IPS-15b (cell line): ENCODE measurements around the gene GPR45.

ENCODE experiments used
- H3K27me3 ChIP-seq: one replicate; pipeline ENCODE4 v1.6.1; 2013; ENCODE audit warnings: low read length; ENCODE audit not compliant: control insufficient read depth, insufficient read depth
- H3K36me3 ChIP-seq: one replicate; pipeline ENCODE4 v1.6.1; 2013; ENCODE audit warnings: low read length; ENCODE audit not compliant: control insufficient read depth, insufficient read depth
- H3K4me1 ChIP-seq: one replicate; pipeline ENCODE4 v1.6.1; 2013; ENCODE audit warnings: mild to moderate bottlenecking, low read length; ENCODE audit not compliant: control insufficient read depth, insufficient read depth
- H3K4me3 ChIP-seq: one replicate; pipeline ENCODE4 v1.5.1; 2013; ENCODE audit warnings: low read depth, low read length
- H3K9ac ChIP-seq: one replicate; pipeline ENCODE4 v1.6.1; 2013; ENCODE audit warnings: low read depth, mild to moderate bottlenecking, low read length
- H3K9me3 ChIP-seq: one replicate; pipeline ENCODE4 v1.6.1; 2013; ENCODE audit warnings: mild to moderate bottlenecking, low read length; ENCODE audit not compliant: control insufficient read depth, insufficient read depth

GPR45 gene

DNA sequence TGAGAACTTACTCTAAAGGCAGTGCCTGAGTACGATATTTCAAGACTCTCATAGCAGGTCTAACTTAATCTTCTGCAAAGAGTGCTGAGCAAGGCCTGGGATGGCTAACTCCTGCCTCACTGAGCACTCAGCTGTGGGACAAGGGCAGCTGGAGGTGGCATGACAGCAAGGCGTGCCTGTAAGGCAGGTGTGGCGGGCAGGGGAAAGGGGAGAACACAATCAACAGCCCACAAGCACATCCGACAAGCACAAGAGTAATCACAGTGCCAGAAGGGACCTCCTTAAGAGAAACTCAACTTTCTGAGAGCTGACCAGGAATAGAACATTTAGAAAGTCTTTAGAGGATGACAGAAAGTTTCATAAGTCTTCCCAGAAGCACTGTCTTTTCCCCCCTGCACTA lies 42.0 kb downstream of the GPR45 start:
- H3K36me3 ChIP-seq = no peaks in the 10 kb centered on the region

DNA sequence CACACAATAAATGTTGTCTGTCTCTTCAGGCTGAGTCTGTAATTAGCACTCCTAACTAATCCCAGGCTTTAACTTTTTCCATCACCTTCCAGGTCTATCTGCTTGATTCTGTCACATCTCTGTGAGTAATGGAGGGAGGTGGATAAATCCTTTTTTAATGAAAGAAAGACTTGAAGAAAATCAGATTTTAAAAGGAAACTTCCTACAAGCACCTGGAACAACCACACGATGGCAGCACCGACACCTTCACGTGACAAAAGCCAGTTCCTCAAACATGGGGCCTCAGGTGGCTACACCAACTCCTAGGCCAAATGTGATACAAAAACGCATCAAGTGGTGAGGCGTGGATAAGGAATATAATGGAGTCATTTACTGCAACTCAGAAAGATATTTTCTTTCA lies 46.1 kb downstream of the GPR45 start:
- Histone ChIP-seq H3K4me1 (no peaks in the 10 kb centered on the region), H3K9me3 (no peaks in the 10 kb centered on the region), H3K27me3 (no peaks in the 10 kb centered on the region), H3K9ac (no peak overlapping the region), H3K36me3 (no peaks in the 10 kb centered on the region), H3K4me3 (no peak overlapping the region)

More for the DNA sequence above, 42.0 kb downstream of the GPR45 start:
- Histone ChIP-seq H3K9ac (no peak overlapping the region), H3K27me3 (no peaks in the 10 kb centered on the region), H3K4me3 (no peak overlapping the region), H3K9me3 (no peaks in the 10 kb centered on the region), H3K4me1 (no peaks in the 10 kb centered on the region)

DNA sequence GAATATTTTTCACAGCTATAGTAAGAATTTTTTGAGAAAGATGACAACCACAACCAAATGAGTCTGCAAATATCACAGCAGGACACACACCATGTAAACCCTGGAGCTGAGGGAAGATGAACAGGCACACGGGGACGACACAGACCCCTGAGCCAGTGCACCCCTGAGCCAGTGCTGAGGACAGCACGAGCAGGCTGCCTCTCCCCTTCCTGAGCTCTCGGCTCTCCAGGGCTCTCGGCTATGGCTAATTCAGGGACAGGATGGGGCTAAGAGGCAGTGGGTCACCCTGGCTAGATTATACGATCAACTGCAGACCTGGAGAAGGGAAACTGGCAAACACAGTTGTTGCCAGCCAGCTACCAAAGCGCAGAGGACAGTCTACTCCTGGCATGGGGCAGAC lies 46.6 kb downstream of the GPR45 start:
- Histone ChIP-seq H3K4me3 (no peak overlapping the region), H3K9me3 (no peaks in the 10 kb centered on the region), H3K27me3 (no peaks in the 10 kb centered on the region), H3K4me1 (no peaks in the 10 kb centered on the region), H3K36me3 (no peaks in the 10 kb centered on the region), H3K9ac (no peak overlapping the region)

DNA sequence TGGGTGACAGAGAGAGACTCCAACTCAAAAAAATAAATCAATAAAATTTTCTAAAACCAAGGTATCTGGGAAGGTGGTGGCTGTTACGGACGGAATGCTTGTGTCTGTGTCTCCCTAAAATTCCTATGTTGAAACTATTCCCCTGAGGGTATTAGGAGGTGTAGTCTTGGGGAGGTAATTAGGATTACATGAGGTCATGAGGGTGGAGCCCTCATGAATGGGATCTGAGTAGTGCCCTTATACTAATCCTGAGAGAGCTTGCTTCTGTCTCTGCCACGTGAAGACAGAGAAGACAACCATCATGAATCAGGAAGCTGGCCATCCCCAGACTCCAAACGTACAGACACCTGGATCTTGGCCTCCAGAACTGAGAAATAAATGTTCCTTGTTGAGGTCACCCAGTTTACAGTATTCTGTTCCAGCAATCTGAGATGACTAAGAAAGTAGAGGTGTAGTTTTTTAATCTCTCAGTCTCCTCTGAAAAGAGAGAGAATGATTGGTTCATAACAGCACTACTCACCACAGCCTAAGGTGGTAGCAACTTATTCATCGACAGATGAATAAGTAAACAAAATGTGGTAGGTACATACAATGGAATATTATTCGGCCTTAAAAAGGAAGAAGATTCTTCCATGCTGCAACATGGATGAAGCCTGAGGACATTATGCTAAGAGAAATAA lies 49.6 kb downstream of the GPR45 start:
- no peak overlapping the region for H3K4me3 ChIP-seq
- H3K9me3 ChIP-seq = no peaks in the 10 kb centered on the region
- H3K27me3 ChIP-seq = no peaks in the 10 kb centered on the region
- H3K9ac ChIP-seq = no peak overlapping the region
- no peaks in the 10 kb centered on the region for H3K36me3 ChIP-seq
- no peaks in the 10 kb centered on the region for H3K4me1 ChIP-seq

DNA sequence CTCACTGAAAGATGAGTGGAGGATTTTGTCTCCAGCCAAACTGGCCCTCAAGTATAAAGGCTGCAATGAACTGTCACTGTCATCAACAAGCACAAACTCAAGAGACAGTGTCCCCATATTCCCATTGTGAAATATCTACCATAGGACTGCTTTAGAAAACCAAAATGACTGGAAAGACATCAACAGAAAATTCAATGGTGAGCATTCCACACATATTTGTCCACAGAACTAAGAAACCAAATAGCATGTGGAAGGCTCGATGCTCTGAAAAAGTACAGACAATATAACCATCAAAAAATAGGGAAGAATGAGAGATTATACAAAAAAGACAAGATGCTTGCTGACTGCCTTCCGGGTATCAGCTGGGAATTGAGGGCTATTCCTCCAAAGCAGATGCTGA lies 50.4 kb downstream of the GPR45 start:
- Histone ChIP-seq H3K9me3 (no peaks in the 10 kb centered on the region), H3K4me1 (no peaks in the 10 kb centered on the region), H3K9ac (no peak overlapping the region), H3K27me3 (no peaks in the 10 kb centered on the region), H3K36me3 (no peaks in the 10 kb centered on the region), H3K4me3 (no peak overlapping the region)
